ENCODE measurements around the gene NDRG3.

GRCh38 chr20:36632147-36632486 lies 113.8 kb downstream of the NDRG3 start:
- TF ChIP-seq, protein P1, sequence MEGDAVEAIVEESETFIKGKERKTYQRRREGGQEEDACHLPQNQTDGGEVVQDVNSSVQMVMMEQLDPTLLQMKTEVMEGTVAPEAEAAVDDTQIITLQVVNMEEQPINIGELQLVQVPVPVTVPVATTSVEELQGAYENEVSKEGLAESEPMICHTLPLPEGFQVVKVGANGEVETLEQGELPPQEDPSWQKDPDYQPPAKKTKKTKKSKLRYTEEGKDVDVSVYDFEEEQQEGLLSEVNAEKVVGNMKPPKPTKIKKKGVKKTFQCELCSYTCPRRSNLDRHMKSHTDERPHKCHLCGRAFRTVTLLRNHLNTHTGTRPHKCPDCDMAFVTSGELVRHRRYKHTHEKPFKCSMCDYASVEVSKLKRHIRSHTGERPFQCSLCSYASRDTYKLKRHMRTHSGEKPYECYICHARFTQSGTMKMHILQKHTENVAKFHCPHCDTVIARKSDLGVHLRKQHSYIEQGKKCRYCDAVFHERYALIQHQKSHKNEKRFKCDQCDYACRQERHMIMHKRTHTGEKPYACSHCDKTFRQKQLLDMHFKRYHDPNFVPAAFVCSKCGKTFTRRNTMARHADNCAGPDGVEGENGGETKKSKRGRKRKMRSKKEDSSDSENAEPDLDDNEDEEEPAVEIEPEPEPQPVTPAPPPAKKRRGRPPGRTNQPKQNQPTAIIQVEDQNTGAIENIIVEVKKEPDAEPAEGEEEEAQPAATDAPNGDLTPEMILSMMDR (IDR thresholded peaks at IDR 0.05) = no peak
- TF ChIP-seq POLR2A (IDR thresholded peaks at IDR 0.05) = no peak
